Measurements from ENCODE around the gene ZNF490.
"Not testable (repeated sequence)": the region's sequence is repeated elsewhere in the genome, so short reads cannot be mapped to it uniquely, and the experiment has no call there.

The ZNF490 gene

DNA sequence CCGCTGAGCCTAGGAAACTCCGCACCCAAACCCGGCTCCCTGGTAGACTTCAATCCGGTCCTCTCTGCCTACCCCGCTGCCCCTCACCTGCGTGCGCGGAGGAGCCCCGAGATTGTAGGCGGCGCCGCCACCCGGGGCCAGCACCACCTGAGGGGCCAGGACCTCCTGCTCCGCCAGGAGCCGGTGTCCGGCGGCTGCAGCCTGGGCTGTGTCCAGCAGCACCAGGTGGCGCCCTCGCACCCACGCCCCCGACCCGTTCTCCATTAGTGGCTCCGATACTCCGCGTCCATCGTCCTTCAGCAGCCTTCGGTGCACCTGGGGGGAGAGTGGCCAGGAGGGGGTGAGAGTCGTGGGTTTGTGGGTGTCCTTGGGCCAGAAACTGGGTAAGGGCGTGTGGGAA lies 37.5 kb upstream of the ZNF490 start:
- DNase-seq (ENCODE audit: low read depth) = no peak
- no peak overlapping the region for H3K4me3 ChIP-seq (ENCODE audit: low read depth, low read length)
- TF ChIP-seq, protein P1, sequence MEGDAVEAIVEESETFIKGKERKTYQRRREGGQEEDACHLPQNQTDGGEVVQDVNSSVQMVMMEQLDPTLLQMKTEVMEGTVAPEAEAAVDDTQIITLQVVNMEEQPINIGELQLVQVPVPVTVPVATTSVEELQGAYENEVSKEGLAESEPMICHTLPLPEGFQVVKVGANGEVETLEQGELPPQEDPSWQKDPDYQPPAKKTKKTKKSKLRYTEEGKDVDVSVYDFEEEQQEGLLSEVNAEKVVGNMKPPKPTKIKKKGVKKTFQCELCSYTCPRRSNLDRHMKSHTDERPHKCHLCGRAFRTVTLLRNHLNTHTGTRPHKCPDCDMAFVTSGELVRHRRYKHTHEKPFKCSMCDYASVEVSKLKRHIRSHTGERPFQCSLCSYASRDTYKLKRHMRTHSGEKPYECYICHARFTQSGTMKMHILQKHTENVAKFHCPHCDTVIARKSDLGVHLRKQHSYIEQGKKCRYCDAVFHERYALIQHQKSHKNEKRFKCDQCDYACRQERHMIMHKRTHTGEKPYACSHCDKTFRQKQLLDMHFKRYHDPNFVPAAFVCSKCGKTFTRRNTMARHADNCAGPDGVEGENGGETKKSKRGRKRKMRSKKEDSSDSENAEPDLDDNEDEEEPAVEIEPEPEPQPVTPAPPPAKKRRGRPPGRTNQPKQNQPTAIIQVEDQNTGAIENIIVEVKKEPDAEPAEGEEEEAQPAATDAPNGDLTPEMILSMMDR (IDR thresholded peaks at IDR 0.05; ENCODE audit: low read depth, low read length, missing control alignments) = no peak

DNA sequence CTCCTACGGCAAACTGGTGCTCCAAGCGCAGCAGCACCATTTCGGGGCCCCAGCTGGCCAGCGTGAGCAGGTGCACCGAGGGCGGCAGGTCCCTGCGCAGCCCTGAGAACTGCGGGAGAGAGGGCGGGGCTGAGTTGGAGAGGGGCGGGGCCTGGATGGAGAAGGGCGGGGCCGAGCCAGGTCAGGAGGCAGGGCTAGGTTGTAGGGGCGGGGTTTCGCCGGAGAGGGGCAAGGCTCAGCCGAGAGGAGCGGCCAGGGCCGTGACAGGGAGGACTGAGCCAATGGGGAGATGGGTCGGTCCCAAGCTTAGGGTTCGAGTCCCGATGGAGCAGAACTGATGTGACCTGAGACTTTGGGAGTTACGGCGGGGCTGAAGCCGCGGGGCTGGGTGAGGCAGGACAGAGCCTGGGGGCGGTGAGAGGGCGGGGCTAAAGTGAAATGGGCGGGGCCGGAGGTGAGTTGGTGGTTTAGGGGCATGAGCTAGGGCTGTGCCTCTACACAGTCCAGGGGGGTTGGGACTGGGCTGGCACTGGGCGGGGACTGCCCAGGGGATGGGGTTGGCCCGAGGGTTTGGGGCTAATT lies 37.0 kb upstream of the ZNF490 start:
- no peak for DNase-seq (ENCODE audit: low read depth)
- TF ChIP-seq, protein P1 (IDR thresholded peaks at IDR 0.05; ENCODE audit: low read depth, low read length, missing control alignments) = no peak

DNA sequence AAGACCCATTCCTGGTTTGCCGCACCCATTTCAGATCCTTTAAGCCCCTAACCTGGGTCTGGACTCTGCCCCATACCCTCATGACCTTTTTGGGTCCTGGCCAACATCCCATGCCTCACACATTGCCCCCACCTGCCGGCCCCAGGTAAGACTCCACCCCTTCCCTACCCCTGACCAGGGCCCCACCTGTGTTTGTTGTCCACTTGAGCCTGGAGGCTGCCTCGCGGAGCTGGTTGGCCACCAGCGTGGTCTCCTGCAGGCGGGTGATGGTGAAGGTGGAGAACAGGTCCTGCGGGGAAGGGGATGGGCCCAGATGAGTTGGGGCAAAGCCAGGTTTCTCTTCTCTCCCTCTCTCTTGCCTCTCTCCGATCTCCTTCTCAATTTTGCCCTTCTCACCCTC lies 36.4 kb upstream of the ZNF490 start:
- TF ChIP-seq, protein P1 (IDR thresholded peaks at IDR 0.05; ENCODE audit: low read depth, low read length, missing control alignments) = no peak
- no peak for DNase-seq (ENCODE audit: low read depth)
- H3K4me3 ChIP-seq (ENCODE audit: low read depth, low read length) = no peak overlapping the region

More for the DNA sequence above, 37.0 kb upstream of the ZNF490 start:
- no peak overlapping the region for H3K4me3 ChIP-seq (ENCODE audit: low read depth, low read length)

DNA sequence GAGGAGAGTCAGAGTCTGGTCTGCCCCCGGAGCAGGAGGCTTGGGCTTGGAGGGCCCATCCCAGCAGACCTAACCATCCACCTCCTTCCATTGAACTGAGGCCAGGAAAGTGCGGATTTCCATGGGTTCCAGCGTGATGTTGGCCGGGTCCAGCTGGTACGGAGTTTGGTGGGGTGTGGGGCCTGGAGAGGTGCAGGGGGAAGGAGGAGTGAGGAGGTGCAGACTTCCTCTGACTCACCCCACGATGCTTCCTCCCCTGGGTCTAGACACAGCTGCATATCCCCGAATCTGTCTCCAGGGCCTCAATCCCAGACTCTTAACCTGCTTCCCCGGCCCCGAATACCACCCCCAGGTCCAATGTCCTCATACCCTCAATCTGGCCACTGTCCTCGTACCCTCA lies 35.9 kb upstream of the ZNF490 start:
- no peak overlapping the region for H3K4me3 ChIP-seq (ENCODE audit: low read depth, low read length)
- DNase-seq (ENCODE audit: low read depth) = no peak
- TF ChIP-seq, protein P1 (IDR thresholded peaks at IDR 0.05; ENCODE audit: low read depth, low read length, missing control alignments) = no peak

DNA sequence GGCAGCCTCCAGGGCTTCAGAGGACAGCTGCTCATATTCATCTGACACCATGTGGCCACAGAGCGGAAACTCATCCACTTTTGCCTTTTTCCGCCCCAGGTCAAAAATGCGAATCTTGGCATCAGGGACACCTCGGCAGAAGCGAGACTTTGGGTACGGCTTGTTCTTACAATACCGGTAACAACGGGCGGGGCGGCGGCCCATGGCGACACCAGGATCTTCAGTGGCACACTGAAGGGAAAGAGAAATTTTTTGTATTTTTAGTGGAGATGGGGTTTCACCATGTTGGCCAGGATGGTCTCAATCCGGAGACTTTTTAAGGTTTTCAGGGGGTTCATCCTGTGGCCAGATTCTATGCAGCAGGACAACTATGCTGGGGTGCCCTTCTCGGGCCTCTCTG lies 33.1 kb upstream of the ZNF490 start:
- H3K4me3 ChIP-seq (ENCODE audit: low read depth, low read length); DNase-seq (ENCODE audit: low read depth): not testable (repeated sequence)

DNA sequence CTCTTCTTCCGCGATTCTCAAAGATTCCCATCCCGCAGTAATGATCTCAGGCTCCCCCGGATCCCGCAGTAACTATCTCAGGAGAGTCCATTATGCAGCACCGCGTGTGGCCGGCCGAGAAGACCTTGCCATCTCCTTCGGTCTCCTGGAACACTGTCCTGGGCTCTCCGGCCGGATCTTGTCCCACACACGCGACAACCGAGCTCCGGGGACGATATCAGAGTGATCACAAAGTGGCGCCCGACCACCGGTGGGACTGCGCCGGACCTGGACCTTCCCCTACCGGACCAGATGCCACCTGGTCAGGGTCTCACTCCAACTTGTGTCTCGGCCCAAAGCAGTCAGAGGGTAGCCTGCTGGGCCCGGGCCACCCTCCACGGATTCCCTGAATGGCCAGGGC lies 31.9 kb upstream of the ZNF490 start:
- TF ChIP-seq, protein P1 (IDR thresholded peaks at IDR 0.05; ENCODE audit: low read depth, low read length, missing control alignments) = no peak
- no peak overlapping the region for H3K4me3 ChIP-seq (ENCODE audit: low read depth, low read length)
- no peak for DNase-seq (ENCODE audit: low read depth)

DNA sequence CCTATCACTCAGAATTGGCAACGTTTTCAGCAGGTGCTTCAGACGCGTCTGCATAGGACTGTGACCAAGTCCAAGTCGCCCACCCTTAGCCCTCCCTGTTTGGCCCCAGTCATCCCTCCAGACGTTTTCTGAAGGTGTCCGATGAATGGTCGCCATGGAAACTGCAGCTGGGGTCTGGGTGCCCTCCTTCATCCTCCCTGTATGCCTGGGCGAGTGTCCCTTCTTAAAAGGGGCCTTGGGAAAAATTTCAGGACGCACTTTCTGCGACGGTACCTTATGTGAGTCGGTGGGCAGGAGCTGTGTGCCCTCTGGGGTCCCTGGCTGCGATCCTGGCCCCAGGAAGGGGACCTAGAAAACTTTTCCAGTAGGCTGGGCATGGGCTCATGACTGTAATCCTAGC lies 30.8 kb upstream of the ZNF490 start:
- DNase-seq (ENCODE audit: low read depth) = no peak
- TF ChIP-seq, protein P1 (IDR thresholded peaks at IDR 0.05; ENCODE audit: low read depth, low read length, missing control alignments) = no peak
- H3K4me3 ChIP-seq (ENCODE audit: low read depth, low read length) = no peak overlapping the region
